HepG2 (cell line): ENCODE data around the gene ACTN4. TPM values are rescaled to one million over a fixed set of nuclear protein-coding genes. Genes with fewer than 3 reads are reported as not detected.

Experiments
- ATAC-seq: fragments of 200-7000 bp; cut with Tn5 transposase; 3 replicates; pipeline ENCODE4 v1.9.1; 2020; ENCODE audit warnings: mild to moderate bottlenecking, moderate library complexity
- BruUV-seq: library from RNA; stranded (reverse); fragments of 400-500 nt; replicated peaks from 2 replicates; lab custom pipeline; 2021; lab: Mats Ljungman, UMichigan
- CTCF ChIA-PET: fragments of 300-600 bp; formaldehyde crosslinking; extraction: SDS; loops from one replicate; lab custom pipeline; 2021; ENCODE audit warnings: low total read pairs, inconsistent platforms, low intra/inter-chr PET ratio; lab: Yijun Ruan, JAX
- POLR2A ChIA-PET: fragments of 350-600 bp; sonication (Branson Sonifier 250); formaldehyde crosslinking; loops from one replicate; lab custom pipeline; 2020; ENCODE audit warnings: antibody characterized with exemption, inconsistent platforms; lab: Yijun Ruan, JAX
- DNase-seq: peaks from one replicate; pipeline ENCODE4 v3.0.0-alpha.2; 2015; ENCODE audit warnings: low spot score
- FAIRE-seq: peaks from 3 replicates; lab custom pipeline; 2011; peaks lifted over from hg19 to GRCh38; lab: Jason Lieb, UNC
- H2AFZ ChIP-seq: one replicate; pipeline ENCODE4 v1.6.1; 2011; ENCODE audit warnings: low read length, inconsistent platforms
- H3K27ac ChIP-seq: fragments of 300-600 bp; 3 replicates; pipeline ENCODE4 v1.8.0; 2011; ENCODE audit warnings: mixed run types, mild to moderate bottlenecking, mixed read lengths, low read length, inconsistent platforms; ENCODE audit not compliant: insufficient read depth; ENCODE audit errors: extremely low read length
- H3K27me3 ChIP-seq, 2 experiments: fragments of 200-600 bp in 1 of 2; 2 replicates in 1 of 2; 3 replicates in 1 of 2; pipeline versions ENCODE4 v1.6.0 to v1.8.0; 2011; ENCODE audit warnings: low read length in 2 of 2, mild to moderate bottlenecking in 2 of 2, moderate library complexity in 2 of 2, inconsistent platforms in 1 of 2; ENCODE audit not compliant: insufficient read depth in 2 of 2, control insufficient read depth in 1 of 2
- H3K36me3 ChIP-seq, 2 experiments: fragments of 200-600 bp in 1 of 2; replicated peaks in 1 of 2; 2 replicates in 1 of 2; 3 replicates in 1 of 2; pipeline versions ENCODE4 v1.5.1 to v1.8.0; 2011; ENCODE audit warnings: low read length in 2 of 2, inconsistent platforms in 1 of 2; ENCODE audit not compliant: insufficient read depth in 2 of 2, control insufficient read depth in 1 of 2
- H3K4me1 ChIP-seq: 2 replicates; pipeline ENCODE4 v1.5.1; 2012; ENCODE audit warnings: low read length, inconsistent platforms; ENCODE audit not compliant: insufficient read depth
- H3K4me2 ChIP-seq: 2 replicates; pipeline ENCODE4 v1.6.0; 2011; ENCODE audit warnings: low read depth, low read length, inconsistent platforms
- H3K4me3 ChIP-seq, 3 experiments: fragments of 200-600 bp in 1 of 3; sonication (generic), shearing (Covaris generic) in 1 of 3; replicated peaks in 1 of 3; 2 replicates each; pipeline ENCODE4 v1.5.1; 2011 to 2016; ENCODE audit warnings: low read length in 3 of 3, inconsistent platforms in 2 of 3, low read depth in 2 of 3, mild to moderate bottlenecking in 2 of 3, control low read depth in 1 of 3, mixed read lengths in 1 of 3; ENCODE audit not compliant: insufficient read depth in 1 of 3
- H3K79me2 ChIP-seq: one replicate; pipeline ENCODE4 v1.6.1; 2011; ENCODE audit warnings: low read length, inconsistent platforms; ENCODE audit not compliant: insufficient read depth
- H3K9ac ChIP-seq: 2 replicates; pipeline ENCODE4 v1.6.0; 2011; ENCODE audit warnings: mild to moderate bottlenecking, low read depth, low read length, inconsistent platforms; ENCODE audit not compliant: insufficient read depth
- H3K9me3 ChIP-seq: 2 replicates; pipeline ENCODE4 v1.5.1; 2012; ENCODE audit warnings: mild to moderate bottlenecking, low read length
- H4K20me1 ChIP-seq: 2 replicates; pipeline ENCODE4 v1.6.0; 2011; ENCODE audit warnings: inconsistent platforms, mild to moderate bottlenecking, low read length, moderate library complexity; ENCODE audit not compliant: insufficient read depth
- AGO2 ChIP-seq: fragments of 200-400 bp; formaldehyde crosslinking; optimal IDR thresholded peaks from 2 replicates; pipeline ENCODE3; 2017; ENCODE audit warnings: mild to moderate bottlenecking, low read depth, low read length, moderate library complexity
- HNF4A ChIP-seq: sonication (generic); formaldehyde crosslinking; IDR thresholded peaks from 2 replicates; pipeline ENCODE4 v1.4.0; 2020; ENCODE audit warnings: missing genetic modification reagents
- HNRNPL ChIP-seq: fragments of 200-400 bp; formaldehyde crosslinking; IDR thresholded peaks from 2 replicates; pipeline ENCODE4 v1.6.1; 2017; ENCODE audit warnings: mild to moderate bottlenecking, low read depth, low read length
- HOXA5 ChIP-seq: sonication (generic); formaldehyde crosslinking; IDR thresholded peaks from 2 replicates; pipeline ENCODE4 v1.4.0; 2020; ENCODE audit warnings: missing genetic modification reagents
- KAT8 ChIP-seq: IDR thresholded peaks from 2 replicates; pipeline ENCODE4 v1.6.1; 2016; ENCODE audit warnings: missing genetic modification reagents, missing compliant biosample characterization
- POLR2A ChIP-seq, 2 experiments: IDR thresholded peaks; 2 replicates each; pipeline ENCODE4 v1.6.1; 2011; ENCODE audit warnings: low read depth in 2 of 2, low read length in 2 of 2, mild to moderate bottlenecking in 1 of 2, moderate library complexity in 1 of 2; ENCODE audit not compliant: insufficient read depth in 1 of 2
- POLR2G ChIP-seq: fragments of 200-400 bp; formaldehyde crosslinking; IDR thresholded peaks from 2 replicates; pipeline ENCODE4 v1.6.1; 2018; ENCODE audit warnings: mild to moderate bottlenecking, low read depth, low read length, moderate library complexity
- RBM22 ChIP-seq: fragments of 200-400 bp; formaldehyde crosslinking; optimal IDR thresholded peaks from 2 replicates; pipeline ENCODE3; 2017; ENCODE audit warnings: mild to moderate bottlenecking, low read length, moderate library complexity
- ZNF136 ChIP-seq: sonication (generic); formaldehyde crosslinking; IDR thresholded peaks from 2 replicates; pipeline ENCODE4 v1.8.1; 2022; ENCODE audit warnings: low read depth, mild to moderate bottlenecking, moderate library complexity, missing genetic modification reagents
- WGBS: methylation state at CpG from one replicate; pipeline ENCODE4 v1.1.6; 2017; ENCODE audit warnings: low lambda C conversion rate; 5-methylcytosine and 5-hydroxymethylcytosine counted together
- in situ Hi-C: cut with HindIII; loops from 2 replicates; pipeline ENCODE4 v1.10.0; 2017; ENCODE audit warnings: low pct_unique_long_range_greater_than_20kb; ENCODE audit not compliant: extremely low pct_ligation_motif_present
- intact Hi-C: fragments of 100-400 bp; cut with micrococcal nuclease; formaldehyde crosslinking; loops from one replicate; pipeline ENCODE4 v1.10.0; 2022; ENCODE audit not compliant: unreplicated experiment
- polyA plus RNA-seq, 8 experiments: library from polyadenylated mRNA; depleted of rRNA in 3 of 8; stranded (reverse) in 7 of 8; unstranded in 1 of 8; fragments of >200 nt; fragmentation: Illumina TruSeq in 4 of 8; extraction: Trizol in 4 of 8; gene quantifications; 2 replicates each; pipeline versions ENCODE4 v1.2.1 to v1.2.3, GENCODE V29; 2011 to 2016; ENCODE audit warnings: low read depth in 4 of 8, missing spikeins in 1 of 8, mixed read lengths in 1 of 8; ENCODE audit not compliant: insufficient read depth in 1 of 8
- total RNA-seq, 5 experiments: library from RNA; depleted of rRNA; stranded (reverse); fragments of >200 nt; fragmentation: Illumina TruSeq; extraction: Trizol; gene quantifications; 2 replicates each; pipeline ENCODE4 v1.2.3, GENCODE V29; 2016; ENCODE audit warnings: low read depth in 1 of 5
- TF ChIP-seq, protein P1 (sequence below): sonication (generic); formaldehyde crosslinking; IDR thresholded peaks from 2 replicates; pipeline ENCODE4 v1.8.1; 2023; ENCODE audit warnings: mild to moderate bottlenecking, missing genetic modification reagents, borderline replicate concordance

ACTN4 gene
- total and polyA plus RNA-seq, 2 of the 13 experiments (the other 11 are each of a cell fraction or from before 2014, with no cell fraction given) = 171 to 192 TPM

DNA sequence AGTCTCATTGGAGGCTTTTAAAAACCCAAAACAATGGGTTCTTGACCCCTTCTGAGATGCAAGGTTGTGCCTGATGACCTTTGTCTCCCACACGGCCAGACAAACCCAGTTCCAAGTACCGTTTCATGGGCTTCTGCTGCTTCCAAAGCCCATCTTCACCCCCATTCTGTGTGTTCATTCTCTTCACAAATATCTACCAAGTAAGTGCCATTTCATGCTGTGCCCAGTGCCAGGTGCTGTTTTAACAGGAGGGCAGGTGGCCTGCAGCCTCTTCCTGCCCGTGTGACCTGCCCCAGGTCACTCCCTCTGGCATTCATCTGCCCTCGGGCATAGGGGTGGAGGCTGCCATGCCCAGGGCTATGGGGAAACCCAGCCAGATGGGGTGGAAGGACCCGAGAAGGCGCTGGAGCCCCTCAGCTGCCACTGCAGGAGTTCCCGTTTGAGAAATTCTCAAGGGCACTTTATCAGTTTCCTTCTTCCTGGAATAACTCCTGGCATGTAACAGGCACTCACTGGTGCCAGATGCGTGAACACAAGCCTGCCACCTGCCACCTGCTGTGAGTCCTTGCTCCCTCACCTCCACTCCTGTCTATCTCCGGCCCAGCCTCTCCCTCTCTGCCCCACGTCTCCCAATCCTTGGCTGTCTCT is 84.3 kb downstream of the ACTN4 start:
- Histone ChIP-seq H3K9ac (no peak overlapping the region), H3K79me2 (no peaks in the 10 kb centered on the region), H3K4me1 (peaks cover 24% of the 10 kb centered on the region), H2AFZ (no peak overlapping the region), H3K9me3 (no peaks in the 10 kb centered on the region), H4K20me1 (no peaks in the 10 kb centered on the region), H3K27me3 (no peaks in the 10 kb centered on the region), H3K36me3 (peaks cover 10 to 25% of the 10 kb centered on the region in 2 experiments; a peak in 4 of 5 replicates), H3K27ac (no peak overlapping the region), H3K4me2 (no peak overlapping the region), H3K4me3 (no peak overlapping the region)
- CTCF ChIA-PET = no interaction called here
- TF ChIP-seq, protein P1, sequence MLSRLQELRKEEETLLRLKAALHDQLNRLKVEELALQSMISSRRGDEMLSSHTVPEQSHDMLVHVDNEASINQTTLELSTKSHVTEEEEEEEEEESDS (CRISPR knock-in tag) = no peak
- peak; percentile 83 for TF ChIP-seq AGO2
- 0 out of 2 replicates have a peak, but pooled peaks have one; percentile 54 for TF ChIP-seq HNRNPL
- TF ChIP-seq RBM22 = peak; percentile 82
- peak in 1 of 2 experiments; percentile 50; a peak in 1 of 4 replicates for TF ChIP-seq POLR2A (IDR thresholded peaks at IDR 0.05; ENCODE audit: insufficient read depth in 1 of 2, low read depth in 2 of 2, low read length in 2 of 2)
- TF ChIP-seq POLR2G = peak; percentile 58
- no peak for TF ChIP-seq HNF4A (CRISPR knock-in tag)
- POLR2A ChIA-PET = interaction anchor here (1.1 kb wide), 1 partner anchor 100 kb away, joined by 4 read pairs; the partner anchor contains the start of gene ECH1
- in situ Hi-C loops = loop anchor here (25.0 kb wide), 1 partner anchor 181 kb away; the partner anchor contains the start of gene CCER2
- WGBS = 87% methylated on average over 10 of the region's 10 CpGs
- intact Hi-C loops = loop anchor here (5.0 kb wide), 2 partner anchors 101 to 201 kb away; partner anchors contain the start of genes ECH1, MRPS12 and SARS2
- no peak for ATAC-seq
- no peak for DNase-seq
- FAIRE-seq = no peak
- BruUV-seq = no TSS peak

- H3K9me3 ChIP-seq = no peaks in the 10 kb centered on the region
- no CpG with 5 or more reads among the region's 1 CpG for WGBS
- FAIRE-seq (no peak), ATAC-seq (no peak), DNase-seq (no peak)
- BruUV-seq = no TSS peak
- peaks cover 38% of the 10 kb centered on the region for H3K4me1 ChIP-seq
- intact Hi-C loops (loop anchor here (5.0 kb wide), 2 partner anchors 99 to 199 kb away; partner anchors contain the start of genes ECH1, MRPS12 and SARS2), in situ Hi-C loops (loop anchor here (25.0 kb wide), 1 partner anchor 179 kb away; the partner anchor contains the start of gene CCER2)
- H3K27me3 ChIP-seq = no peaks in the 10 kb centered on the region
- H4K20me1 ChIP-seq = no peaks in the 10 kb centered on the region
- H3K4me2 ChIP-seq = no peak overlapping the region
- no peak overlapping the region for H2AFZ ChIP-seq
- H3K9ac ChIP-seq = no peak overlapping the region
- CTCF ChIA-PET = no interaction called here
- no peak overlapping the region for H3K4me3 ChIP-seq
- H3K79me2 ChIP-seq = no peaks in the 10 kb centered on the region
- H3K36me3 ChIP-seq = peaks cover 6 to 12% of the 10 kb centered on the region in 2 experiments; a peak in 3 of 5 replicates
- POLR2A ChIA-PET = interaction anchor here (0.7 to 1.1 kb wide), 4 partner anchors 32 to 145 kb away, joined by 3 to 4 read pairs (median 3); partner anchors contain the start of gene RINL
- no peak for TF ChIP-seq KAT8 (CRISPR knock-in tag)
- TF ChIP-seq ZNF136 (CRISPR knock-in tag) = no peak
- peak; percentile 34; the same call in 1 of the 2 replicates for TF ChIP-seq POLR2G
- TF ChIP-seq HOXA5 (CRISPR knock-in tag) = no peak
- no peak overlapping the region for H3K27ac ChIP-seq
These were observed 85.7 kb downstream of the ACTN4 start for GRCh38 chr19:38733241-38733492.
